PC-3 (cell line): ENCODE measurements around the gene MRPS18B. TPM values are rescaled to one million over a fixed set of nuclear protein-coding genes. Genes with fewer than 3 reads are reported as not detected.
A peak's percentile ranks its signal among the peaks of the same experiment; 100 is the strongest.

Source experiments
- ATAC-seq: fragments of 200-7000 bp; cut with Tn5 transposase; 2 replicates; pipeline ENCODE4 v1.9.1; 2020; ENCODE audit warnings: mild to moderate bottlenecking, moderate library complexity
- BruUV-seq: library from RNA; stranded (reverse); fragments of 400-500 nt; replicated peaks from 2 replicates; lab custom pipeline; 2021; lab: Mats Ljungman, UMichigan
- CTCF ChIA-PET: fragments of 300-600 bp; sonication (Branson Sonifier 250); formaldehyde crosslinking; loops from one replicate; lab custom pipeline; 2022; ENCODE audit warnings: antibody characterized with exemption; lab: Charles Lee
- POLR2A ChIA-PET: fragments of 300-600 bp; sonication (Branson Sonifier 250); formaldehyde crosslinking; loops from one replicate; lab custom pipeline; 2022; ENCODE audit warnings: antibody characterized with exemption; ENCODE audit not compliant: unreplicated experiment; lab: Charles Lee
- DNase-seq: peaks from one replicate; pipeline ENCODE4 v3.0.0-alpha.2; 2015
- H2AFZ ChIP-seq: fragments of 300-600 bp; sonication (generic); 2 replicates; pipeline ENCODE4 v1.6.0; 2016; ENCODE audit warnings: antibody characterized with exemption, low read length
- H3F3A ChIP-seq: fragments of 300-600 bp; sonication (generic); one replicate; pipeline ENCODE4 v1.6.0; 2017; ENCODE audit warnings: antibody characterized with exemption, low read length, control low read depth, mild to moderate bottlenecking; ENCODE audit not compliant: unreplicated experiment
- H3K27ac ChIP-seq: fragments of 300-600 bp; sonication (generic); 2 replicates; pipeline ENCODE4 v1.5.1; 2016; ENCODE audit warnings: mild to moderate bottlenecking, low read length
- H3K27me3 ChIP-seq: fragments of 300-600 bp; sonication (generic); 2 replicates; pipeline ENCODE4 v1.6.1; 2016; ENCODE audit warnings: low read length, mixed read lengths
- H3K36me3 ChIP-seq: fragments of 300-600 bp; sonication (generic); 2 replicates; pipeline ENCODE4 v1.6.1; 2016; ENCODE audit warnings: low read depth, mixed run types, low read length, mixed read lengths
- H3K4me1 ChIP-seq: fragments of 300-600 bp; sonication (generic); 2 replicates; pipeline ENCODE4 v1.5.1; 2016; ENCODE audit warnings: low read length; ENCODE audit not compliant: insufficient read depth
- H3K4me2 ChIP-seq: fragments of 300-600 bp; sonication (generic); 2 replicates; pipeline ENCODE4 v1.6.0; 2016; ENCODE audit warnings: low read length
- H3K4me3 ChIP-seq: fragments of 300-600 bp; sonication (generic); 2 replicates; pipeline ENCODE4 v1.5.1; 2016; ENCODE audit warnings: mild to moderate bottlenecking, low read length, mixed read lengths
- H3K79me2 ChIP-seq: fragments of 300-600 bp; sonication (generic); 2 replicates; pipeline ENCODE4 v1.6.1; 2017; ENCODE audit warnings: low read length, mixed read lengths
- H3K9ac ChIP-seq: fragments of 300-600 bp; sonication (generic); 2 replicates; pipeline ENCODE4 v1.6.0; 2016; ENCODE audit warnings: mild to moderate bottlenecking, low read length
- H3K9me2 ChIP-seq: fragments of 300-600 bp; sonication (generic); replicated peaks from 2 replicates; pipeline ENCODE4 v1.6.1; 2016; ENCODE audit warnings: mixed run types, low read length, mixed read lengths
- H3K9me3 ChIP-seq: fragments of 300-600 bp; sonication (generic); 2 replicates; pipeline ENCODE4 v1.6.1; 2016; ENCODE audit warnings: low read length, mixed read lengths
- H4K20me1 ChIP-seq: fragments of 300-600 bp; sonication (generic); 2 replicates; pipeline ENCODE4 v1.6.1; 2016; ENCODE audit warnings: low read length, mixed read lengths
- EZH2 ChIP-seq: fragments of 300-600 bp; sonication (generic); IDR thresholded peaks from one replicate; pipeline ENCODE4 v1.6.1; 2017; ENCODE audit warnings: antibody characterized with exemption, mild to moderate bottlenecking, low read length; ENCODE audit not compliant: unreplicated experiment
- EZH2phosphoT487 ChIP-seq: fragments of 300-600 bp; sonication (generic); IDR thresholded peaks from 2 replicates; pipeline ENCODE4 v1.6.1; 2018; ENCODE audit warnings: mild to moderate bottlenecking, antibody characterized with exemption, low read length, borderline replicate concordance
- intact Hi-C: fragments of 100-400 bp; cut with micrococcal nuclease; formaldehyde crosslinking; loops from 2 replicates; pipeline ENCODE4 v1.9.0; 2023
- total RNA-seq: library from RNA; depleted of rRNA; stranded (reverse); fragments of >200 nt; gene quantifications from 2 replicates; pipeline ENCODE4 v1.2.3, GENCODE V29; 2014
- TF ChIP-seq, protein P1 (sequence below): fragments of 300-600 bp; sonication (generic); conservative IDR thresholded peaks from 2 replicates; pipeline ENCODE4 v1.5.1; 2017; ENCODE audit warnings: antibody characterized with exemption, low read depth, mild to moderate bottlenecking, low read length

MRPS18B gene
- total RNA-seq, 1 experiment from 2014 or later, result 91.0 TPM

DNA sequence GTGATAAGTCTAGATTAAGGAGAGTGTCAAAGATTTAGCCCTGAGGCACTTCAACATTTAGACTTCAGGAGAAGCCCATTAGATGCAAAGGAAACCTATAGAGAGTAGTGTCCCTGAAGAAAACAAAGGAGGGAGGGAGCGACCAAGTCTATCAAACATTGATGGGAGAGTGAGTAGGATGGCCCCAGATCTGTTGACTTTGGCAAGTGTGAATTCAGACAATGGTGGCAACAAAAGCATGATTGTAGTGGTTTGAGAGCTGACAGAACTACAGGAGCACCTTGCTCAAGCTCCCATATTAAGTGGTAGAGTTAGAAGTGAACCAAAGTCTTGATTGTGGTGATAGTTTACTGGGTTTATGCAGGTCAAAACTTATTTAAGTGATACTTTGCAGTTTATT is 47.4 kb upstream of the MRPS18B start:
- ChIA-PET POLR2A (interaction anchor here (0.5 to 1.1 kb wide), 2 partner anchors 13 to 45 kb away, joined by 3 to 11 read pairs; no protein-coding TSS in a partner anchor), CTCF (no interaction called here)
- H2AFZ ChIP-seq, result peak overlapping the region; percentile 86
- DNase-seq (no peak), ATAC-seq (no peak)
- no peaks in the 10 kb centered on the region for H3K9me2 ChIP-seq
- H3F3A ChIP-seq, result peaks cover 3% of the 10 kb centered on the region
- intact Hi-C loops, result no loop called here
- no peaks in the 10 kb centered on the region for H3K36me3 ChIP-seq
- no peaks in the 10 kb centered on the region for H3K9me3 ChIP-seq
- H4K20me1 ChIP-seq, result peaks cover 27% of the 10 kb centered on the region
- peaks cover 44% of the 10 kb centered on the region for H3K79me2 ChIP-seq
- H3K4me3 ChIP-seq, result peak overlapping the region; percentile 82
- no peaks in the 10 kb centered on the region for H3K27me3 ChIP-seq
- H3K9ac ChIP-seq, result peak overlapping the region; percentile 91
- BruUV-seq, result no TSS peak
- TF ChIP-seq, protein P1, sequence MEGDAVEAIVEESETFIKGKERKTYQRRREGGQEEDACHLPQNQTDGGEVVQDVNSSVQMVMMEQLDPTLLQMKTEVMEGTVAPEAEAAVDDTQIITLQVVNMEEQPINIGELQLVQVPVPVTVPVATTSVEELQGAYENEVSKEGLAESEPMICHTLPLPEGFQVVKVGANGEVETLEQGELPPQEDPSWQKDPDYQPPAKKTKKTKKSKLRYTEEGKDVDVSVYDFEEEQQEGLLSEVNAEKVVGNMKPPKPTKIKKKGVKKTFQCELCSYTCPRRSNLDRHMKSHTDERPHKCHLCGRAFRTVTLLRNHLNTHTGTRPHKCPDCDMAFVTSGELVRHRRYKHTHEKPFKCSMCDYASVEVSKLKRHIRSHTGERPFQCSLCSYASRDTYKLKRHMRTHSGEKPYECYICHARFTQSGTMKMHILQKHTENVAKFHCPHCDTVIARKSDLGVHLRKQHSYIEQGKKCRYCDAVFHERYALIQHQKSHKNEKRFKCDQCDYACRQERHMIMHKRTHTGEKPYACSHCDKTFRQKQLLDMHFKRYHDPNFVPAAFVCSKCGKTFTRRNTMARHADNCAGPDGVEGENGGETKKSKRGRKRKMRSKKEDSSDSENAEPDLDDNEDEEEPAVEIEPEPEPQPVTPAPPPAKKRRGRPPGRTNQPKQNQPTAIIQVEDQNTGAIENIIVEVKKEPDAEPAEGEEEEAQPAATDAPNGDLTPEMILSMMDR, result no peak
- TF ChIP-seq EZH2 (no peak), EZH2phosphoT487 (no peak)
- H3K4me2 ChIP-seq, result peak overlapping the region; percentile 95
- H3K4me1 ChIP-seq, result peaks cover 32% of the 10 kb centered on the region
- no peak overlapping the region for H3K27ac ChIP-seq

DNA sequence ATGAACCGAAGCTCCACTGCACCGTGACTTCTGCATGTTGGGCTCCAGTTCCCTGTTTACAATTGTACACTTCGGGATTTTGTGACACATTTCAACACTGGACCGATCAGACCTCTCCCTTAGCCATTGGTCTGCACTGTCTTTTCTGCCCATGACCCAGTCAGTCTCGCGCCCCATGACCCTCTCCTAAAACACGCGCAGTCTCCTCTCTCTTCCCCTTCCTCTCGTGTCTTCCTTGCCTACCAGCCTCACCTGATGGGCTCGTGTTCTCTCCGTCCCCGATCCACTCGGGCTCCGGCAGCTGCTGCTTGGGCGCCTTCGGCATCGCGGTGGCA is 46.9 kb upstream of the MRPS18B start:
- Histone ChIP-seq H3K4me1 (peaks cover 32% of the 10 kb centered on the region), H3K27me3 (no peaks in the 10 kb centered on the region), H2AFZ (peak overlapping the region; percentile 86), H3K4me3 (peak overlapping the region; percentile 82), H3F3A (peaks cover under 1% of the 10 kb centered on the region), H3K9me3 (no peaks in the 10 kb centered on the region), H3K4me2 (peak overlapping the region; percentile 95), H3K9me2 (no peaks in the 10 kb centered on the region), H4K20me1 (peaks cover 31% of the 10 kb centered on the region), H3K36me3 (no peaks in the 10 kb centered on the region), H3K9ac (peak overlapping the region; percentile 91), H3K79me2 (peaks cover 49% of the 10 kb centered on the region), H3K27ac (0 out of 2 replicates have a peak overlapping the region, but pooled peaks have one; percentile 2)
- intact Hi-C loops, result no loop called here
- no peak for TF ChIP-seq EZH2phosphoT487
- TF ChIP-seq EZH2, result no peak
- TF ChIP-seq, protein P1, result no peak
- BruUV-seq, result TSS peak; percentile 78
- ChIA-PET POLR2A (interaction anchor here (0.5 to 1.1 kb wide), 4 partner anchors 13 to 153 kb away, joined by 3 to 6 read pairs (median 4); no protein-coding TSS in a partner anchor), CTCF (interaction anchor here (0.8 to 1.0 kb wide), 2 partner anchors 41 to 74 kb away, joined by 3 read pairs; no protein-coding TSS in a partner anchor)
- ATAC-seq (peak; percentile 20), DNase-seq (no peak)

DNA sequence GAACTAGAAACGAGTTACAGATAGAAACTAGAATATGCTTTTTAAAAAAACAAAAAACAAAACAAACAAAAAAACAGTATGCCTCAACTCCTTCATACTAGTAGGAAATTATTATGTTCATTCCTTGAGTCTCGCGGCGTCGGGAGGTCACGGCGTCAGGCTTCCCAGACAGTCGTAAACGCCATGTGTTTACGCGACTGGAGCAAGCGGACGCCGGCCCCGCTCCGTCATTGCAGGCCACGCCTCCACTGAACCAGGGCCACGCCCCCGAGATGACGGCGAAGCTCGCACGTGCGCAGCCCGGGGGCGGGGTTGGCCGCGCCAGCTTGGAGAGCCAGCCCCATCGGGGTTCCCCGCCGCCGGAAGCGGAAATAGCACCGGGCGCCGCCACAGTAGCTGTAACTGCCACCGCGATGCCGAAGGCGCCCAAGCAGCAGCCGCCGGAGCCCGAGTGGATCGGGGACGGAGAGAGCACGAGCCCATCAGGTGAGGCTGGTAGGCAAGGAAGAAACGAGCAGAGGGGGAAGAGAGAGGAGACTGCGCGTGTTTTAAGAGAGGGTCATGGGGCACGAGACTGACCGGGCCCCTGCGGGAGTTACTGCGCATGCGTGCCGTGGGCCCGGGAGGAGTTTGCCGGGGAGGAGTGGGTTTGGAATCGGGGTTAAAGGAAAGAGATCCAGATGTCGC is 46.4 kb upstream of the MRPS18B start, which contains the start of gene ABCF1:
ABCF1 (plus strand) TSS at position 368 of the 687 bp plus-strand sequence; CDS start at position 414, 46 bp downstream.
- ChIA-PET POLR2A (interaction anchor here (0.5 to 1.1 kb wide), 5 partner anchors 14 to 242 kb away, joined by 3 to 6 read pairs (median 4); no protein-coding TSS in a partner anchor), CTCF (interaction anchor here (0.7 to 1.0 kb wide), 3 partner anchors 26 to 75 kb away, joined by 3 to 9 read pairs (median 3); no protein-coding TSS in a partner anchor)
- Histone ChIP-seq H3K27ac (peak within 1 kb of the TSS; percentile 75), H2AFZ (peak within 1 kb of the TSS; percentile 86), H3K9me3 (no peaks in the 10 kb centered on the region), H3K4me3 (peak within 1 kb of the TSS; percentile 82), H3K4me1 (peaks cover 32% of the 10 kb centered on the region), H4K20me1 (peaks cover 35% of the 10 kb centered on the region), H3F3A (no peaks in the 10 kb centered on the region), H3K9me2 (no peaks in the 10 kb centered on the region), H3K4me2 (peak within 1 kb of the TSS; percentile 95), H3K79me2 (peaks cover 54% of the 10 kb centered on the region), H3K36me3 (no peaks in the 10 kb centered on the region), H3K9ac (peak within 1 kb of the TSS; percentile 91), H3K27me3 (no peaks in the 10 kb centered on the region)
- intact Hi-C loops, result no loop called here
- TF ChIP-seq EZH2phosphoT487 (no peak), EZH2 (no peak)
- TF ChIP-seq, protein P1, result no peak
- DNase-seq (peak; percentile 99), ATAC-seq (peak; percentile 92)
- BruUV-seq, result no TSS peak
